HG03439 (cell line): Measurements from ENCODE around the gene SNN.

Experiments
- ATAC-seq: cut with Tn5 transposase; IDR thresholded peaks from one replicate; pipeline ENCODE4 v1.9.1; 2021; ENCODE audit warnings: mild to moderate bottlenecking, moderate library complexity; ENCODE audit not compliant: unreplicated experiment

SNN gene

DNA sequence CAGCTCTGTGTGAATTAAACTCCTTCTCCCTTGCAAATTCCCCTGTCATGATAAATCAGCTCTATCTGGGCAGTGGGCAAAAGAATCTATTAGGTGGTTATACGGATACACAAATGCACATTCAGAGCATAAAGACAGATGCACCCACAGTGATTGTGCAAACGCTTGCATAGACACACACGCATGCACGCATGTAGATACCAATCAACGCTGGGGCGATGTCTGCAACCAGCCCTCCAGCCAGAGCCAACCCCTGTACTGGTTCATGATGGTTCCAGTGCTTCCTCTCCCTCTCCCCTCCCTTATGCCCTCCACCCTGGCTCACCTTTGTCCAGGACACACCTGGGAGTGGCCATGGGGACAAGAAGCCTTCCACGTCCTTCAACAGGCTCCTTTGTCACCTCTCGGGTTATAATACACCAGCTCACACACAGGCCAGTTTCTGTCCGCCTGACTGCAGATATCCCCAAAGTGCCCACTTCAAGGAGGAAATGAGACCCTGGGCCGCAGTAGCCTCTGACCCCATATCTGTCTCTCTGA, 33.1 kb upstream of the SNN start:
- ATAC-seq: no peak

- no peak for ATAC-seq
These were observed 32.5 kb upstream of the SNN start for GRCh38 chr16:11635679-11636171.

DNA sequence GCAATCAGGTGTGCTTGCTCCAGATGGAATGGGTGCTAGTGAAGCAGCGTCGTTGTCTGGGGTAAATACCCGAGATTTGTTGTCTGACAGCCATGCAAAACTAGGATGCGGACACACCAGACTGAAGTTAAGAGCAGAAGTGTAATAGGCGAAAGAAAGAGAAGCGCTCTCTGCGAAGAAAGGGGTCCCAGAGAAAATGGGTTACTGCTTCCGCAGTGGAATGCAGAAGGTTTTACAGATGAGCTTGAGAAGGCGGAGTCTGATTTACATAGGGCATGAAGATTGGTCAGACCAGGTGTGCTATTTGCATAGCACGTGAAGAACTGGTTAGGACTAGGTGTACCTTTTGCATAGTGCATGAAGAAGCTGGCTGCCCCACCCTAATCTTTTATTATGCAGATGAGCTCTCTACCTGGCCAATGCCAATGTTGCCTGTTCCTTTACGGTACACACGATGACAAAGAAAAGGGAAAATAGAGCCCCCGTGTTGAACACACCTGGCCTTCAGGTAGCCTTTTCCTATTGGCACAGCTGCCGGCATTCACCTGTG, 32.0 kb upstream of the SNN start:
- no peak for ATAC-seq

DNA sequence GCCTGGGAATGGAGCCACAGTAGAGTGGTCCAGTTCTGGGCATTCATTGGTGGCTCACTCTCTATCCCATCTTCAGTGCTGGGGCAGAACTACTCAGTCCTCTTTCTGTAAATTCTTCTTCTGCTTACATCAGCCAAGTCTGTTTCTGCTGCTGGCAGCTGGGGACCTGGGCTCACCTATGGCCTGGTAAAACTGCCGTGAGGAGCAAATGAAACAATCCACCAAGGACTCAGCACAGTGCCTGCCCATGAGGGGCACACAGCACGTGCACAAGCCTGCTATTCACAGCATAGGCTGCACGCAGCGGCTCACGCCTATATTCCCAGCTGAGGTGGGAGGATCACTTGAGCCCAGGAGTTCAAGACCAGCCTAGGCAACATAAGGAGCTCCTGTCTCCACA, 30.9 kb upstream of the SNN start:
- ATAC-seq: no peak

DNA sequence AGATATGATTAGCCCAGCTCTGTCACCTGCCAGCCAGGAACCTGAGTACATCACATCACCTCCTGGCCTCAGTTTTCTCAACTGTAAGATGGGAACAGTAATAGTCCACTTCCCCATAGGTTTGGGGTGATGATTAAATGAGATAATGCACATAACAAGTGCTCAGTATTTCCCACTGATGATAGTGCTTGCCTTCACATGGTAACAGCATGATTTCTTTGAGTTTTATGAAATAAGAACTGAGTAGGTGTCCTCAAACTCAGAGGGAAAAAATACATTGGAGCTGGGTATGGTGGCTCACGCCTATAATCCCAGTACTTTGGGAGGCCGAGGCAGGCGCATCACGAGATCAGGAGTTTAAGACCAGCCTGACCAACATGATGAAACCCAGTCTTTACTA, 30.1 kb upstream of the SNN start:
- no peak for ATAC-seq

DNA sequence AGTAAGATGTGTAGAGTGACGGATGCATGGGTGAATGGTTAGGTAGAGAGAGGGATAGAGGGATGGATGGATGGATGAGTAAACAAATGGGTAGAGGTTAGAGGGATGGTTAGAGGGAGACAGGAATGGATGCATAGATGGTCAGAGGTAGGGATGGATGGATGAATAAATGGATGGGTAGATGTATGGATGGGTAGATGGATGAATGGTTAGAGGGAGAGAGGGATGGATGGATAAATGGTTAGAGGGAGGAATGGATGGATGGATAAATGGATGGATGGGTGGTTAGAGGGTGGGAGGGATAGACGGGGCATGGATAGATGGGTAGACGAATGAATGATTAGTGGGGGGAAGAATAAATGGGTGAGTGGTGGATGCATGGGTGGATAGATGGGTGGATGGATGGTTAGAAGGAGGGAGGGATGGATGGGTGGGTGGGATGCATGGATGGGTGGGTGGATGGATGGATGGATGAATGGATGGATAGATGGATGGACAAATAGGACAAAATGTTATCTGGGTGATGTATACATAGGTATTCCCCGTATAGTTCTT, 29.2 kb upstream of the SNN start:
- ATAC-seq: no peak

DNA sequence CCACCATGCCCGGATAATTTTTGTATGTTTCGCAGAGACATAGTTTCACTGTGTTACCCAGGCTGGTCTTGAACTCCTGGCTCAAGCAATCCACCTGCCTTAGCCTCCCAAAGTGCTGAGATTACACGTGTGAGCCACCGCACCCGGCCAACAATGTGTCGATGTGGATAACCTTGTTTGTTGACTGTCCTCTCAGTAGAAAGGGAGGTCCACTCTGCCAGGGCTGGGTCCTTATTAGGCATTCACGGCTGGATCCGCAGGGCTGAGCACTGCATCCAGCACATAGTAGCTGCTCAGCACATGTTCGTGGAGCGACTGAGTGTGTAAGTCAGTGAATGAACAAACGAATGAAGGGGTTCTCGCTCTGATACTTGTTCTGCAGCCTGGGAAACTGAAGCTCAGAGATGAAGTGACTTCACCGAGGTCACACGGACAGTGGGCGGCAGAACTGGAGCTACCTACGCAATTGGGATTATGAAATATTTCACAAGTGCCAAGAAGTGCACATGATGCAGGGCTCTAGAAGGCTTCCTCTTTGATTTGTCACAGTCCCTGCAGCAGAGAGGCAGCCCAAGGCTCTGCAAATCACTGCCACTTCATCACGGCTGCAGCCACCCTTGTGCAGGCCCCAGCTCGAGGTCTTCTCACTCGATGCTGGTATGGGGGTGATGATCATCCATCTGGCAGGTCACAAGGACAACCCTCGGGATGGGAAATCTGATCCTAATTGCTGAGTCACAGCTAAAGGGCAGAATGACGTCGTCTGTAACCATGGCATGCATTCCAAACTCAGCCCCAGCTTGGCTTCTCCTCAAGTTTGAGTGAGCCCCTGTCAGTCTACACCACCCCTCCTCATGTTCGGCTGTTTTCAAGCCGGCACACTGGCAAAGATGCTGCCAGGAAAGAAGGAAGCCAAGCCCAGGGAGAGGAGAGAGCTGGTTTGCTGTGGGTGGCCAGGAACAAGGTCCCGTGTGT, 28.0 kb upstream of the SNN start:
- no peak for ATAC-seq

- no peak for ATAC-seq
These were observed 27.1 kb upstream of the SNN start for GRCh38 chr16:11640987-11641817.

DNA sequence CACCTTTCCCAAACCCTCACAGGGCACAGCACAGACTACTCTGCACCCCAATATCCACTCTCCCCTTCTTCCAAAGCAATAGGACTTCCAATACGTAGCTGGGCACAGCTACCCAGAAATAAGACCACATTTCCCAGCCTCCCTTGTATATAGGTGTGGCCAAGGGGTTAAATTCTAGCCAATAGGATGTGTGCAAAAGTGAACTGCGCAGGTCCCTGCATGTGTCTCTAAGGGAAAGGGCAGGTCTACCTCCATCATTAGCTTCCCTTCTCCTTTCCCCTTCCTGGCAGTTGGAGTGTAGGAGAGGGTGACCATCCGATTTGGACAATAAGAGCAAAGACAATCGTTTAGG, 25.5 kb upstream of the SNN start:
- no peak for ATAC-seq

DNA sequence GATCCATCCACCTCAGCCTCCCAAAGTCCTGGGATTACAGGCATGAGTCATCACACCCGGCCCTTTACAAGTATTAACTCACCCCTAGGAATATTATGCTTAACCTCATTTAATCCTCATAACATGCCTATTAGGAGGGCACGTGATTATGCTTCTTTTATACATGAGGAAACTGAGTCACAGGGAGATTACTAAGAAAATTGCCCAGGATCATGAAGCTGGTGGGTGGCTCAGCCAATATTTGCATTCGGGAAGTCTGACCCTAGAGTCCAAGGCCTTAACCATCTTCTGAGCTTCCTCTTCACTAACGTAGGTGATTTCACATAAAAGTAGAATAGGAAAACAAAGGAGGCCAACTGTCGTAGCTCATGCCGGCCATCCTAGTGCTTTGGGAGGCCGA, 19.0 kb upstream of the SNN start:
- no peak for ATAC-seq

- ATAC-seq: no peak
These were observed 17.3 kb upstream of the SNN start for GRCh38 chr16:11650641-11651591.

- ATAC-seq: no peak
These were observed 16.5 kb upstream of the SNN start for GRCh38 chr16:11651796-11652195.

DNA sequence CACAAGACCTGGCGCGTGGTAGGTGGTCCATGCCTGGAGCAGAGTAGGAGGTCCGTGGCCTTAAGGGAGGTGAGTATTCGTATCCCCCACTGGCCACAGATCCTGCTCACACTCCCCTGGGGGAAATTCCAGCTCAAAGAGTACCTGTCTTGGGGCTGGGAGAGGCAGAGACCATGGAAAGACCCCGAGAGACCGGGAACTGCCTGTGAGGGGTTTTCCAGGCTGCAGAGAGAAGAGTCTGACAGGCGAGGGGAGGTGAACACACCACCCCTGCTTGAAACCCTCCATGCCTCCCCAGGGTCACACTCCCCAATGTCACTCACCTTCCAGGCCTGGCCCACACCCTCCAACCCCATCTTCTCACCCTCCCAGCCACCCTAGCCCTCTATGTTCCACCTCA, 12.6 kb upstream of the SNN start:
- ATAC-seq: no peak

DNA sequence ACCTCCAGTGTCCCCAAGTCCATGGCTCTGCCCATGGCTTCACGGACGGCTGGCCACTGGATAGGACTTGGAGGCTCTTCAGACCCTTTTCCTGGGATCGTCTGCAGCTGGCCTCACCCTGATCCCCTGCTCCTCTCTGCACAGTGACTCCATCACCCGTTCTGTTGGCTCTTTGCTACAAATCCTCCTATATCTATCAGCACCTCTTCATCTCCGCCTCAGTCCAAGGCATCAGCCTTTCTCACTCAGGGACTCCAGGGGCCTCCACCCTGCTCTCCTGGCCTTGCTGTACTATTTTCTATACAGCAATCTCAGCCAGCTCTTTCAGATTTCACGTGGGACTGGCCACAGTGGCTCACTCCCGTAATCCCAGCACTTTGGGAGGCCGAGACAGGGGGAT, 10.7 kb upstream of the SNN start:
- ATAC-seq: no peak

DNA sequence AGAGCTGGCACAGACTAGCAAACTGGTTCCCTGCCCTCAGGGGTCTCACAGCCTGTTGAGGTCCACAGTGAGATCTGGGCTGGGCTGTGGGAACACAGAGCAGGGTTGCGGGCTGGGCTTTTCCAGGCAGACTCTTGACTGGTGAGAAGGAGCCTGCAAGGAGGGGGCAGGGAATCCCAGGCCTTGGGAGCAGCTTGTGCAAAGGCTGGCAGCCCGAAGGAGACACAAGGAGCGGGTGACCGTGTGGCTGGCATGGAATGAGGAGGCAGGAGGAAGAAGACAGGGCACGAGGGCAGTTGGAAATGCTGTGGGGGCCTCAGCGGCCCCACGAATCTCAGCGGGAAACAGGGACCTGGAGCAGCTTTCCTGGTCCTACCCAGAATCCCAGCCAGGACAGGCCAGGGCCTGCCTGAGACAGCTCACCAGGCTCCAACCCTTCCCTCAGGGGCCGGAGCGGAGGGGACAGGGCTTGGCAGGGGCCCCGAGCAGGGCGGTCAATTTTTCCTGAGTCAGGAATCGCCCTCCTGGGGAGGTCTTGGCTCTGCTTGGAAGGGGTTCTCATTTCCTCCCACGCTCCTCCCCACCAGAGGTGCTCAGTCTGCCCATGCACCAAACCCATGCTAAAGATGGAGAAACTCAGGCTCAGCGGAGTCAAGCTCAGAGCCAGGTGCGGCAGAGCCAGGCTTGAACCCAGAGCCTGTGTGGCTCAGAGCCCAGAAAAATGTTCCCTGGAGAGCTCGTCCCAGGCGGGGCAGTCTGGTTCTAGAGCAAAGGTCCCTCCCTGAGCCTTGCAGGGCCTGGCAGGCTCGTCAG, 9.2 kb upstream of the SNN start:
- ATAC-seq: no peak

GRCh38 chr16:11660565-11660964, 7.7 kb upstream of the SNN start:
- no peak for ATAC-seq

DNA sequence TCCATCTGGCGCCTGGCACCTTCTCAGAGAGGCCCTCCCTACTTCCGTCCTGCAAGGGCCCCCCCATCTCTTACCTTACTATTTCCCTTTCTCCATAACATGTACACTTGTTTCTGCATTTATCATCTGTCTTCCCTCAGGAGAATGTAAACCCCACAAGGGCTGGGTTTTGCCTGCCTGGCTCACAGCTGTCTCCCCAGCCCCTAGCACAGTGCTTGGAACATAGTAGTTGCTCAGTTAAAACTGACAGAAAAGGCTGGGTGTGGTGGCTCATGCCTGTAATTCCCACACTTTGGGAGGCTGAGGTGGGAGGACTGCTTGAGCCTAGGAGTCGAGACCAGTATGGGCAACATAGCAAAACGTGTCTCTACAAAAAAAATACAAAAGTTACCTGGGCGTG, 5.7 kb upstream of the SNN start:
- no peak for ATAC-seq

DNA sequence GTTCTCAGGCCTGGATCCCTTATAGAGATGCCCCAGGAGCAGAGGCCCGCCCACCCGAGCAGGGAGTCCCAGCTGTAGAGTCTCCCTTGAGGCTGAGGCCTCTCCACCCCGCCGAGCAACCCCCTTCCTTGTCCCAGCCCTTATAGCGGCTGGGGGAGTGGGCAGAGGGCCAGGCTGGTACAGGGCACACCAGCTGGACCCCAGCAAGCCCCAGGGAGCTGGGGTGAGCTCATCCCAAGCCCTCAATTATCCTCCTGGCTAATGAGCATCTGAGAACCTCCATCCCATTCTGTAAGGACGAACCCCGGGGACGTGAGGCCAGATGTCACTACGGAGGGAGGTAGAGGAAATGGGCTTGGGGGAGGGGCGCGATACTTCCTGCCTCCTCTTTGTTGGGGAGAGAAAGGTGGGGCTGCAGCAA, 3.2 kb upstream of the SNN start:
- ATAC-seq: no peak
